Aorta (tissue), 5 donors: ENCODE data around the gene UBE2F. TPM values are rescaled to one million over a fixed set of nuclear protein-coding genes. Genes with fewer than 3 reads are reported as not detected.
"Not testable (repeated sequence)": the region's sequence is repeated elsewhere in the genome, so short reads cannot be mapped to it uniquely, and the experiment has no call there.

Experiments used
- ATAC-seq: fragments of 200-7000 bp; cut with Tn5 transposase; one replicate; pipeline ENCODE4 v1.9.1; 2022; ENCODE audit warnings: moderate library complexity; ENCODE audit not compliant: low FRiP score
- DNase-seq, 2 donors: peaks; one replicate each; pipeline ENCODE4 v3.0.0-alpha.2; 2020
- H3K27ac ChIP-seq, 2 donors: one replicate each; pipeline ENCODE4 v1.5.1; 2013; ENCODE audit warnings: low read length in 2 of 2, mild to moderate bottlenecking in 2 of 2, moderate library complexity in 2 of 2, control low read depth in 1 of 2, inconsistent platforms in 1 of 2, low read depth in 1 of 2
- H3K27me3 ChIP-seq, 2 donors: one replicate each; pipeline ENCODE4 v1.6.1; 2013; ENCODE audit warnings: control low read depth in 1 of 2, low read length in 1 of 2, mild to moderate bottlenecking in 1 of 2, moderate library complexity in 1 of 2; ENCODE audit not compliant: insufficient read depth in 2 of 2, control insufficient read depth in 1 of 2
- H3K36me3 ChIP-seq, 2 donors: one replicate each; pipeline ENCODE4 v1.6.1; 2013; ENCODE audit warnings: control low read depth in 1 of 2, low read length in 1 of 2, mild to moderate bottlenecking in 1 of 2; ENCODE audit not compliant: insufficient read depth in 2 of 2, control insufficient read depth in 1 of 2
- H3K4me1 ChIP-seq, 2 donors: one replicate each; pipeline ENCODE4 v1.6.1; 2013; ENCODE audit warnings: low read length in 2 of 2, control low read depth in 1 of 2, mild to moderate bottlenecking in 1 of 2, moderate library complexity in 1 of 2; ENCODE audit not compliant: insufficient read depth in 2 of 2, control insufficient read depth in 1 of 2
- H3K4me3 ChIP-seq, 2 donors: one replicate each; pipeline ENCODE4 v1.5.1; 2013; ENCODE audit warnings: low read length in 2 of 2, control low read depth in 1 of 2, mild to moderate bottlenecking in 1 of 2
- H3K9me3 ChIP-seq: one replicate; pipeline ENCODE4 v1.6.1; 2013; ENCODE audit warnings: mild to moderate bottlenecking, low read length; ENCODE audit not compliant: control insufficient read depth
- WGBS, 2 donors: extraction: QIAGEN DNeasy Blood & Tissue Kit; methylation state at CpG; one replicate each; pipeline ENCODE4 v1.1.7; 2013; 5-methylcytosine and 5-hydroxymethylcytosine counted together
- intact Hi-C, 2 donors: fragments of 100-400 bp; cut with DNase I; formaldehyde crosslinking; loops; one replicate each; pipeline versions ENCODE4 v1.14.2 to v1.15.0; 2022
- polyA plus RNA-seq, 2 donors: library from polyadenylated mRNA; stranded (reverse); fragments of 200-250 nt; gene quantifications; one replicate each; pipeline ENCODE4 v1.2.3, GENCODE V29; 2013
- total RNA-seq, 2 donors: library from RNA; stranded (reverse); fragmentation: NEBNext Ultra II Directional; extraction: Animal tissue kit (Norgen Biotek cat#: 25700); gene quantifications; one replicate each; pipeline ENCODE4 v1.2.1, GENCODE V29; 2021
- donor health status: healthy with polysubstance abuse.
- donor health status: Bipolar disorder and iron deficiency.
- donor health status: DM: no; HTN: no; CAD: no.
- donor health status: DM: no; HTN: no; CAD: no.
- donor health status: DM: yes; HTN: yes; CAD: no.

Gene UBE2F
- total and polyA plus RNA-seq, 4 donors, result 40.0 to 53.3 (median 43.6) TPM

- Histone ChIP-seq H3K27ac (no peak overlapping the region), H3K4me1 (no peaks in the 10 kb centered on the region), H3K4me3 (no peak overlapping the region), H3K36me3 (peaks cover 0 to 3% of the 10 kb centered on the region in 2 donors), H3K27me3 (no peaks in the 10 kb centered on the region), H3K9me3 (no peaks in the 10 kb centered on the region)
- 57 to 78% methylated on average over 4 of the region's 4 CpGs for WGBS, 2 donors
- intact Hi-C loops, result no loop called here
- ATAC-seq, result no peak
- DNase-seq, result no peak
Observed at GRCh38 chr2:238032755-238033337, 66.0 kb downstream of the UBE2F start.

- H3K4me3 ChIP-seq, H3K36me3 ChIP-seq, H3K27ac ChIP-seq, ATAC-seq, DNase-seq, H3K27me3 ChIP-seq, H3K9me3 ChIP-seq, H3K4me1 ChIP-seq, intact Hi-C loops: not testable (repeated sequence)
- 96 to 97% methylated on average over 9 of the region's 9 CpGs for WGBS, 2 donors
Observed at GRCh38 chr2:238033991-238034390, 67.2 kb downstream of the UBE2F start.

GRCh38 chr2:238038203-238038602, 71.4 kb downstream of the UBE2F start:
- Histone ChIP-seq H3K9me3 (no peaks in the 10 kb centered on the region), H3K36me3 (peaks cover 0 to 8% of the 10 kb centered on the region in 2 donors), H3K4me3 (no peak overlapping the region), H3K27me3 (no peaks in the 10 kb centered on the region), H3K27ac (no peak overlapping the region), H3K4me1 (no peaks in the 10 kb centered on the region)
- intact Hi-C loops, result no loop called here
- ATAC-seq (no peak), DNase-seq (no peak)
- WGBS, 2 donors, result 94 to 96% methylated on average over 8 of the region's 8 CpGs

GRCh38 chr2:238039151-238039550, 72.3 kb downstream of the UBE2F start:
- Histone ChIP-seq H3K4me3 (no peak overlapping the region), H3K27me3 (no peaks in the 10 kb centered on the region), H3K27ac (no peak overlapping the region), H3K9me3 (no peaks in the 10 kb centered on the region), H3K4me1 (no peaks in the 10 kb centered on the region), H3K36me3 (peaks cover 0 to 10% of the 10 kb centered on the region in 2 donors)
- intact Hi-C loops, result no loop called here
- ATAC-seq, result no peak
- WGBS, 2 donors, result 89 to 91% methylated on average over 6 of the region's 6 CpGs
- DNase-seq, result no peak

GRCh38 chr2:238039985-238040384, 73.2 kb downstream of the UBE2F start:
- WGBS, 2 donors, result 96% methylated on average over 11 of the region's 11 CpGs
- DNase-seq, result no peak
- no peak for ATAC-seq
- H3K9me3 ChIP-seq, result no peaks in the 10 kb centered on the region
- no peaks in the 10 kb centered on the region for H3K27me3 ChIP-seq
- intact Hi-C loops, result no loop called here
- no peaks in the 10 kb centered on the region for H3K4me1 ChIP-seq
- peaks cover 0 to 10% of the 10 kb centered on the region in 2 donors for H3K36me3 ChIP-seq
- no peak overlapping the region for H3K4me3 ChIP-seq
- no peak overlapping the region for H3K27ac ChIP-seq

GRCh38 chr2:238040918-238041317, 74.1 kb downstream of the UBE2F start:
- intact Hi-C loops, result no loop called here
- no peak for ATAC-seq

GRCh38 chr2:238042090-238042489, 75.3 kb downstream of the UBE2F start:
- Histone ChIP-seq H3K9me3 (no peaks in the 10 kb centered on the region), H3K4me1 (no peaks in the 10 kb centered on the region), H3K27me3 (no peaks in the 10 kb centered on the region), H3K27ac (no peak overlapping the region), H3K4me3 (no peak overlapping the region), H3K36me3 (peaks cover 0 to 10% of the 10 kb centered on the region in 2 donors)
- 84 to 91% methylated on average over 5 of the region's 5 CpGs for whole genome bisulfite sequencing, 2 donors
- intact Hi-C loops, result no loop called here
- no peak for DNase-seq
- no peak for ATAC-seq

More at GRCh38 chr2:238040918-238041317, 74.1 kb downstream of the UBE2F start:
- 91 to 95% methylated on average over 9 of the region's 9 CpGs for WGBS, 2 donors
- Histone ChIP-seq H3K27ac (no peak overlapping the region), H3K4me3 (no peak overlapping the region), H3K36me3 (peaks cover 0 to 10% of the 10 kb centered on the region in 2 donors), H3K4me1 (no peaks in the 10 kb centered on the region), H3K9me3 (no peaks in the 10 kb centered on the region), H3K27me3 (no peaks in the 10 kb centered on the region)
- DNase-seq, result no peak

GRCh38 chr2:238042849-238043584, 76.2 kb downstream of the UBE2F start:
- intact Hi-C loops, result no loop called here
- no peak overlapping the region for H3K27ac ChIP-seq
- H3K9me3 ChIP-seq, result no peaks in the 10 kb centered on the region
- peaks cover 0 to 9% of the 10 kb centered on the region in 2 donors for H3K36me3 ChIP-seq
- H3K4me3 ChIP-seq, result no peak overlapping the region
- H3K27me3 ChIP-seq, result no peaks in the 10 kb centered on the region
- 85% methylated on average over 6 of the region's 6 CpGs for WGBS, 2 donors
- H3K4me1 ChIP-seq, result no peaks in the 10 kb centered on the region
- ATAC-seq, result no peak
- DNase-seq, result no peak

- no peak overlapping the region for H3K27ac ChIP-seq
- DNase-seq (no peak), ATAC-seq (no peak)
- intact Hi-C loops, result no loop called here
- peaks cover 0 to 9% of the 10 kb centered on the region in 2 donors for H3K36me3 ChIP-seq
- 93 to 95% methylated on average over 6 of the region's 6 CpGs for WGBS, 2 donors
- H3K27me3 ChIP-seq, result no peaks in the 10 kb centered on the region
- no peak overlapping the region for H3K4me3 ChIP-seq
- no peaks in the 10 kb centered on the region for H3K9me3 ChIP-seq
- H3K4me1 ChIP-seq, result no peaks in the 10 kb centered on the region
Observed at GRCh38 chr2:238043851-238044250, 77.0 kb downstream of the UBE2F start.
